M059J (cell line): Measurements from ENCODE around the gene TNFRSF14. TPM values are rescaled to one million over a fixed set of nuclear protein-coding genes. Genes with fewer than 3 reads are reported as not detected.
A peak's percentile ranks its signal among the peaks of the same experiment; 100 is the strongest.

Source experiments
- DNase-seq: peaks from one replicate; pipeline ENCODE4 v3.0.0-alpha.2; 2012; ENCODE audit warnings: low read depth
- total RNA-seq: library from RNA; depleted of rRNA; stranded (reverse); fragments of >200 nt; shearing (Covaris generic); gene quantifications from 2 replicates; pipeline ENCODE4 v1.2.3, GENCODE V29; 2014

The TNFRSF14 gene
- total RNA-seq, 1 experiment from 2014 or later = 13.9 TPM

- DNase-seq = no peak
Observed at GRCh38 chr1:2598329-2598931, 42.3 kb downstream of the TNFRSF14 start.

GRCh38 chr1:2601721-2602303 lies 45.6 kb downstream of the TNFRSF14 start:
- DNase-seq = no peak

GRCh38 chr1:2602311-2602835 lies 46.2 kb downstream of the TNFRSF14 start:
- no peak for DNase-seq

GRCh38 chr1:2602866-2603520 lies 46.8 kb downstream of the TNFRSF14 start:
- no peak for DNase-seq

GRCh38 chr1:2603521-2604155 lies 47.5 kb downstream of the TNFRSF14 start:
- no peak for DNase-seq

GRCh38 chr1:2604156-2604843 lies 48.1 kb downstream of the TNFRSF14 start:
- no peak for DNase-seq

GRCh38 chr1:2604844-2605508 lies 48.8 kb downstream of the TNFRSF14 start:
- no peak for DNase-seq

- DNase-seq = no peak
Observed at GRCh38 chr1:2605509-2606395, 49.6 kb downstream of the TNFRSF14 start.

- no peak for DNase-seq
Observed at GRCh38 chr1:2606396-2606880, 50.3 kb downstream of the TNFRSF14 start.

- DNase-seq = no peak
Observed at GRCh38 chr1:2606881-2607621, 50.9 kb downstream of the TNFRSF14 start.

- DNase-seq = no peak
Observed at GRCh38 chr1:2607641-2608091, 51.5 kb downstream of the TNFRSF14 start.

- no peak for DNase-seq
Observed at GRCh38 chr1:2609319-2610035, 53.3 kb downstream of the TNFRSF14 start.

- peak; percentile 6 for DNase-seq
Observed at GRCh38 chr1:2610036-2610959, 54.1 kb downstream of the TNFRSF14 start.

- DNase-seq = peak; percentile 3
Observed at GRCh38 chr1:2611031-2611501, 54.9 kb downstream of the TNFRSF14 start.

GRCh38 chr1:2611621-2612437 lies 55.7 kb downstream of the TNFRSF14 start:
- no peak for DNase-seq

GRCh38 chr1:2612591-2613365 lies 56.6 kb downstream of the TNFRSF14 start:
- no peak for DNase-seq
